GM19099 (cell line): ENCODE results near the gene C1QL2.

Source experiments
- POLR2A ChIP-seq: IDR thresholded peaks from 3 replicates; pipeline ENCODE4 v1.6.1; 2011; ENCODE audit warnings: low read depth; ENCODE audit not compliant: insufficient read length; ENCODE audit errors: extremely low read depth

Gene C1QL2

GRCh38 chr2:119119999-119120756 is 38.4 kb downstream of the C1QL2 start:
- TF ChIP-seq POLR2A, result no peak

- no peak for TF ChIP-seq POLR2A
These were observed 39.3 kb downstream of the C1QL2 start for GRCh38 chr2:119119076-119119785.

- no peak for TF ChIP-seq POLR2A
These were observed 40.4 kb downstream of the C1QL2 start for GRCh38 chr2:119117891-119118882.

GRCh38 chr2:119117408-119117807 is 41.1 kb downstream of the C1QL2 start:
- TF ChIP-seq POLR2A, result no peak

- no peak for TF ChIP-seq POLR2A
These were observed 41.9 kb downstream of the C1QL2 start for GRCh38 chr2:119116411-119117295.

GRCh38 chr2:119114266-119114665 is 44.3 kb downstream of the C1QL2 start:
- TF ChIP-seq POLR2A, result no peak

GRCh38 chr2:119113489-119113770 is 45.1 kb downstream of the C1QL2 start:
- TF ChIP-seq POLR2A, result no peak

GRCh38 chr2:119112770-119113488 is 45.6 kb downstream of the C1QL2 start:
- TF ChIP-seq POLR2A, result no peak

GRCh38 chr2:119112230-119112629 is 46.3 kb downstream of the C1QL2 start:
- no peak for TF ChIP-seq POLR2A

- TF ChIP-seq POLR2A, result no peak
These were observed 47.2 kb downstream of the C1QL2 start for GRCh38 chr2:119111115-119111975.

GRCh38 chr2:119109866-119110265 is 48.7 kb downstream of the C1QL2 start:
- TF ChIP-seq POLR2A, result no peak

- TF ChIP-seq POLR2A, result no peak
These were observed 50.4 kb downstream of the C1QL2 start for GRCh38 chr2:119108186-119108585.

GRCh38 chr2:119106301-119106897 is 52.2 kb downstream of the C1QL2 start:
- no peak for TF ChIP-seq POLR2A
